ENCODE data around the gene REV1.

REV1 gene

DNA sequence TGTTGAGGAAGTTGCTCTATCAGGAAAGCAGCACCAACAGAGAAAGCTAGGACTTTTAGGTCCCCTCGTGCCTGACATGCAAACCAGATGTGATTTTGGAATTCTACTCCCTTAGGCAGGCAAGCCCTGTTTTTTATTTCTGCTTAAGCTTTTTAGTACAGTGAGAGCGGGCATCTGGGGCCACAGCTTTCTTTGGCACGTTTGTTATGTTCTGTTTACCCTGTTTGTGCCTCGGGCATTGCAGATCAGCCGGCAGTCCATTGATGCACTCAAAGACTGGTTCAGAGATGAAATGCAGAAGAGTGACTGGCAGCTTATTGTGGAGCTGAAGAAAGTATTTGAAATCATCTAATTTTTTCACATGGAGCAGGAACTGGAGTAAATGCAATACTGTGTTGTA is 90.8 kb downstream of the REV1 start:
- Histone ChIP-seq H3K4me3 (ENCODE audit: low read depth, low read length) (no peak overlapping the region), H3K9me3 (ENCODE audit: control insufficient read depth, insufficient read depth, low read depth, low read length) (no peaks in the 10 kb centered on the region), H3K27ac (ENCODE audit: extremely low read depth, low read depth, low read length) (no peak overlapping the region), H3K4me1 (ENCODE audit: control insufficient read depth, insufficient read depth, low read length) (no peaks in the 10 kb centered on the region), H3K36me3 (ENCODE audit: control insufficient read depth in 2 of 2, insufficient read depth in 1 of 2, low read length in 2 of 2) (peaks cover 53 to 97% of the 10 kb centered on the region in 2 experiments)
- ChIA-PET POLR2A (interaction anchor here (3.0 kb wide), 1 partner anchor 62 kb away, joined by 12 read pairs; the partner anchor contains the start of gene EIF5B), CTCF (no interaction called here)
- TF ChIP-seq, protein P1, sequence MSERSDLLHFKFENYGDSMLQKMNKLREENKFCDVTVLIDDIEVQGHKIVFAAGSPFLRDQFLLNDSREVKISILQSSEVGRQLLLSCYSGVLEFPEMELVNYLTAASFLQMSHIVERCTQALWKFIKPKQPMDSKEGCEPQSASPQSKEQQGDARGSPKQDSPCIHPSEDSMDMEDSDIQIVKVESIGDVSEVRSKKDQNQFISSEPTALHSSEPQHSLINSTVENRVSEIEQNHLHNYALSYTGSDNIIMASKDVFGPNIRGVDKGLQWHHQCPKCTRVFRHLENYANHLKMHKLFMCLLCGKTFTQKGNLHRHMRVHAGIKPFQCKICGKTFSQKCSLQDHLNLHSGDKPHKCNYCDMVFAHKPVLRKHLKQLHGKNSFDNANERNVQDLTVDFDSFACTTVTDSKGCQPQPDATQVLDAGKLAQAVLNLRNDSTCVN (tag by site-specific recombination; optimal IDR thresholded peaks at IDR 0.05): no peak
- TF ChIP-seq ZNF580 (tag by site-specific recombination; IDR thresholded peaks at IDR 0.05) (no peak), ZNF623 (tag by site-specific recombination; IDR thresholded peaks at IDR 0.05) (no peak), ZNF114 (tag by site-specific recombination; IDR thresholded peaks at IDR 0.05) (no peak), SP3 (tag by site-specific recombination; IDR thresholded peaks at IDR 0.05) (no peak), KLF10 (tag by site-specific recombination; IDR thresholded peaks at IDR 0.05) (no peak), ZNF311 (tag by site-specific recombination; IDR thresholded peaks at IDR 0.05; ENCODE audit: borderline replicate concordance) (no peak), ZNF596 (tag by site-specific recombination; IDR thresholded peaks at IDR 0.05) (no peak), ZNF121 (tag by site-specific recombination; IDR thresholded peaks at IDR 0.05) (no peak), ZNF366 (tag by site-specific recombination; conservative IDR thresholded peaks at IDR 0.05) (no peak), ZNF514 (tag by site-specific recombination; IDR thresholded peaks at IDR 0.05) (no peak)
- TF ChIP-seq, protein P2, sequence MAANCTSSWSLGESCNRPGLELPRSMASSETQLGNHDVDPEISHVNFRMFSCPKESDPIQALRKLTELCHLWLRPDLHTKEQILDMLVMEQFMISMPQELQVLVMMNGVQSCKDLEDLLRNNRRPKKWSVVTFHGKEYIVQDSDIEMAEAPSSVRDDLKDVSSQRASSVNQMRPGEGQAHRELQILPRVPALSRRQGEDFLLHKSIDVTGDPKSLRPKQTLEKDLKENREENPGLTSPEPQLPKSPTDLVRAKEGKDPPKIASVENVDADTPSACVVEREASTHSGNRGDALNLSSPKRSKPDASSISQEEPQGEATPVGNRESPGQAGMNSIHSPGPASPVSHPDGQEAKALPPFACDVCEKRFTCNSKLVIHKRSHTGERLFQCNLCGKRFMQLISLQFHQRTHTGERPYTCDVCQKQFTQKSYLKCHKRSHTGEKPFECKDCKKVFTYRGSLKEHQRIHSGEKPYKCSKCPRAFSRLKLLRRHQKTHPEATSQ (tag by site-specific recombination; IDR thresholded peaks at IDR 0.05): no peak

GRCh38 chr2:99398303-99398702 is 91.5 kb downstream of the REV1 start:
- no peak for TF ChIP-seq KLF17 (tag by site-specific recombination; IDR thresholded peaks at IDR 0.05)
- TF ChIP-seq ZBTB6 (tag by site-specific recombination; IDR thresholded peaks at IDR 0.05): no peak
- TF ChIP-seq ZNF311 (tag by site-specific recombination; IDR thresholded peaks at IDR 0.05; ENCODE audit: borderline replicate concordance): no peak
- no peak for TF ChIP-seq ZNF670 (tag by site-specific recombination; IDR thresholded peaks at IDR 0.05; ENCODE audit: low read depth)
- H3K4me1 ChIP-seq (ENCODE audit: control insufficient read depth, insufficient read depth, low read length): no peaks in the 10 kb centered on the region
- POLR2A ChIA-PET: interaction anchor here (3.0 kb wide), 1 partner anchor 61 kb away, joined by 12 read pairs; the partner anchor contains the start of gene EIF5B
- no peak overlapping the region for H3K4me3 ChIP-seq (ENCODE audit: low read depth, low read length)
- H3K9me3 ChIP-seq (ENCODE audit: control insufficient read depth, insufficient read depth, low read depth, low read length): no peaks in the 10 kb centered on the region
- peaks cover 61 to 97% of the 10 kb centered on the region in 2 experiments for H3K36me3 ChIP-seq (ENCODE audit: control insufficient read depth in 2 of 2, insufficient read depth in 1 of 2, low read length in 2 of 2)
- H3K27ac ChIP-seq (ENCODE audit: extremely low read depth, low read depth, low read length): no peak overlapping the region
- CTCF ChIA-PET: no interaction called here

DNA sequence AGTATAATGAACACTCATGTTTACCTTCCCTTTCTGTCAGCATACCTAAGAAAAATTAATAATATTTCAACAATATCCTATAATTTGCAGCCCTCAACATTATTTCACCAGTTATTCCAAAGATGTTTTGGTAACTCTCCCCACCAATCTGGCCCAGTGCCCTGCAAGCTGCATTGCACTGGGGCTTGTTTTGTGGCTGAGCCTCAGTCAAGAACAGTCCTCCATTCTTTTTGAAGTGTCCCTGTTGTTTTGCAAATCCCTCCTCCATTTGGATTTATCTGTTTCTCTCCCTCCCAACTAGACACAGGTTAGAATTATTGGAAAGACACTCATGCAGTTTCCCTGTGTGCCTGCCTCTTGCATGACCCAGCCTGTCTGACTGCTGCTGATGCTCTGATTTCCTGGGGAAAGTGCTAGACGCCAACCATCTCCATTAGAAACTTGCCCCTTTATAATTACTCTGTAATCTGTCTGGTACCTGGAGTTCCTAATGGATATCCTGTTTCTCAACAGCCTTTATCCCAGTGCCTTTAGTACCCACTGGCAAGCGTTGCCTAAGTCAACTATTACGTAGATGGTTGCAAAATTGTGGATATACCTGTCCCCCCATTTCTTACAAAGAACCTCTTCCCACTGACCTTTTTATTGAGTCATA is 92.4 kb downstream of the REV1 start:
- H3K36me3 ChIP-seq (ENCODE audit: control insufficient read depth in 2 of 2, insufficient read depth in 1 of 2, low read length in 2 of 2): peaks cover 62 to 96% of the 10 kb centered on the region in 2 experiments
- POLR2A ChIA-PET: no interaction called here
- TF ChIP-seq ZNF140 (tag by site-specific recombination; IDR thresholded peaks at IDR 0.05) (no peak), ZNF10 (tag by site-specific recombination; IDR thresholded peaks at IDR 0.05) (no peak), TCF7L2 (IDR thresholded peaks at IDR 0.05; ENCODE audit: borderline replicate concordance, low read depth, low read length) (no peak), ZNF561 (tag by site-specific recombination; IDR thresholded peaks at IDR 0.05; ENCODE audit: borderline replicate concordance) (no peak)

More for the DNA sequence above, 92.4 kb downstream of the REV1 start:
- CTCF ChIA-PET: no interaction called here
- H3K9me3 ChIP-seq (ENCODE audit: control insufficient read depth, insufficient read depth, low read depth, low read length): no peaks in the 10 kb centered on the region
- H3K27ac ChIP-seq (ENCODE audit: extremely low read depth, low read depth, low read length): no peak overlapping the region
- no peak overlapping the region for H3K4me3 ChIP-seq (ENCODE audit: low read depth, low read length)
- no peaks in the 10 kb centered on the region for H3K4me1 ChIP-seq (ENCODE audit: control insufficient read depth, insufficient read depth, low read length)
